HG03196 (cell line): ENCODE data around the gene MUC21.

Experiments
- ATAC-seq: cut with Tn5 transposase; IDR thresholded peaks from one replicate; pipeline ENCODE4 v1.9.1; 2021; ENCODE audit not compliant: unreplicated experiment

The MUC21 gene

DNA sequence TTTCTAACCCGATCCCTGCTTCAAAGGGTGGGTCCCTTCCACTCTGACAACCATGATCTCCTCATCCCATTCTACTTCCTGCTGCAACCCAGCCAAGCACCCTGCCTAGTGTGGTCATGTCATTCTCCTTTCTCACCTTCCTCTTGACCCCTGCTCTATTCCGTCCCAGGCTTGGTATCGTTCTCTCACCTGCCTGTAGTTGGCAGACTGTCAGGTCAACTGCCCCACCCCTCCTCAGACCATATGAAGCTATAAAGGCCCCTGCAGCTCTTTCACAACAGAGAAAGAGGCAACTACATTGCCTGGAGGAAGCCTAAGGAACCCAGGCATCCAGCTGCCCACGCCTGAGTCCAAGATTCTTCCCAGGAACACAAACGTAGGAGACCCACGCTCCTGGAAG is at the start of gene MUC21:
MUC21 (plus strand) TSS at position 280 of the 400 bp plus-strand sequence. CDS start 241 bp downstream, outside the sequence.
- ATAC-seq: no peak

DNA sequence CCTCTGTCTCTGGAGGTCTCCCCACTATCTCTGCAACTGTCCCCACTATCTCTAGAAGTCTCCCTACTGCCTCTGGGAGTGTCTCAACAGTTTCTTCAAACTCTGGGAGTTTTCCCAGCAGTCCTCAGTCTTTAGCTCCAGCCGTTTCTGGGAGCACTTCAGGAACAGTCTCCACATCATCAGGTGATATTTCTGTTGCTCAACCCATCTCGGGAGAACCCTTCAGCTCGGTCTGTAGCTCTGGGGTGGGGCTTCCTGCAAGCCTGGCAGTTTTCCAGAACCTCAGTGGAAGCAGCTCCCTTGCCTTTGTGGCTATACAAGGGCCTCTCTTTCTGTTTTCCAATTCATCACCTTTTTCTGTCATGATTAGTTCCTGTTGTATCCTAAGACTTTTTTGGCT is 48.5 kb upstream of the MUC21 start:
- no peak for ATAC-seq

DNA sequence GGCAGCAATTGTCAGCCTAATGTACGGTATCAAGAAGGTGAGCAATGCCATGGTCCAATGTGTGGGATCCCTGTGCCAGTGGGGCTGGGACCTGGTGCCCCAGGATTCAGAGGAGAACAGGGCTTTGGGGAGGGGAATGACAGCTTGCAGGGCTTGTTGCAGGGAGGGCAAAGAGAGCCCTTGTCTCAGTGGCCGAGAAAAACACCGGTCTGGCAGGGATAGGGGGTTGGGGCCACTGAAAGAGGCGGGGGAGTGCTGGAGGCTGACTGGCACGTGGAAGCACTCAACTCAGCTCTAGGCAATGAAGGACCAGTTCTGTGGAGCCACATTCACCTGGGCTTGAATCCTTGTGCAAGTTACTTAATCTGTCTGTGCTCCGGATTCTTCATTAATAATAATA is 46.3 kb upstream of the MUC21 start:
- ATAC-seq: no peak

DNA sequence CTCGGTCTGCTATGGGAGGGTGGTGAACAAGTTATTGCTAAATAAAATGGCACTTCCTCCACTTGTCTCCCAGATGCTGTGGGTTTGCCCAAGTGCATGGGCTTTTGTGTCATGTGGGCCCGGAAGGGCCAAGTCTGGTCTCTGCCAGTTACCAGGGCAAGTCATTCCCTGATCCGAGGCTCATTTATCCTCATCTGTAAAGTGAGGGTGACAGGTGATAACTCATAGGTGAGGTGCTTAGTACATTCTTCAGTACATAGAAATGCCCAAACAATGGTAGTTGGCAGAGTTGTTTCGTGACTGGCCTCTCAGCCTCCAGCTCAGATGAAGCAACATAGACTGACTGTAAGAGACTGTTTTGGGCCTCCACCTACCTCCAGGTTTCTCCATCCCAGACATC is 44.8 kb upstream of the MUC21 start:
- no peak for ATAC-seq

DNA sequence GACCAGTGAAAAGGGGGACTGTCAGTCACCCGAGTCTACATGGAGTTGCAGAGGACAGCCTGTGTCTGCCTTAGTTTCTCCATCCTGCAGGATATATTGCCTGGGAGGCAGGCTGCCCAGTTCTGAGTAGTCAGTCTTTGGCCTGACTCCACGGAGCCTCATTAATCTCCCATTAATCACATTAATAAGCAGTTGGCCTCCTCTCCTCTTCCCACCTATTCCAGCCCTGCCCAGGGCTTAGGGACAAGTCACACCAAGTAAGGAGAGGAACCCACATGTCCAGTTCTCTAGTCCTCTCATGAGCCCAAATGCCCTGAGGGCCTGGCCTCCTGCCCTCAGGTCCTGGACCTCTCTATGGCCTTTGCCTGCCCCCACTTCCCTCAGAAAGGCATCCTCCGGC is 44.0 kb upstream of the MUC21 start:
- no peak for ATAC-seq

DNA sequence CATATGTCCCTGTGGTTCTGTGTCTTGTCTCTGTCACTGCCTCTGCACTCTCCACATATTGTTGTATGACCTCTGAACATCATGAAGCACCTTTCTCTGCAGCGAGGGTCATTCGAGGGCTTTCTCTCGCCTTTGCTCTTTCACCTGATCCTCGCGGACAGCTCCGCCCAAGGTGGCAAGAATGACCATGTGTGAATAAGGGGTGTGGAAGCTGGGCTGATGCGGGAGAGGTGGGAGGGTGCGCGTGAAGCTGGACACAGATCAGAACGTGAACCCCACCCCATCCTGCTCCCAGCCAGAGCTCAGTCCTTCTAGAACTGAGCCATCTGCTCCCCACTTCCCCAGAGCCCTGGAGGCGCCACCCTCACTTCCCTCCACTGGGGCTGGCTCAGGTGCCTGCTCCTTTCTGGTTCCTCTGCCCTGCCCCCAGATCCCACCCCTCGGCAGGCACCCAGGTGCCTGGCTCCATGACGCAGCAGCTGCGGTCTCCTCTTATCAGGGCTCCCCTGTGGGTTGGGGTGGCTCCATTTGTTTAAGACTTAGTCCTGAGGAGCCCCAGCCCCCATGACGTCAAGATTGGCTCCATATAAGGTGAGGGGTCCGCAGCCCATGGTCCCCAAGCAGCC is 43.0 kb upstream of the MUC21 start, which contains the start of gene MUCL3:
MUCL3 (plus strand) TSS at position 613 of the 626 bp plus-strand sequence. CDS start 27 bp downstream, outside the sequence.
- ATAC-seq: no peak

DNA sequence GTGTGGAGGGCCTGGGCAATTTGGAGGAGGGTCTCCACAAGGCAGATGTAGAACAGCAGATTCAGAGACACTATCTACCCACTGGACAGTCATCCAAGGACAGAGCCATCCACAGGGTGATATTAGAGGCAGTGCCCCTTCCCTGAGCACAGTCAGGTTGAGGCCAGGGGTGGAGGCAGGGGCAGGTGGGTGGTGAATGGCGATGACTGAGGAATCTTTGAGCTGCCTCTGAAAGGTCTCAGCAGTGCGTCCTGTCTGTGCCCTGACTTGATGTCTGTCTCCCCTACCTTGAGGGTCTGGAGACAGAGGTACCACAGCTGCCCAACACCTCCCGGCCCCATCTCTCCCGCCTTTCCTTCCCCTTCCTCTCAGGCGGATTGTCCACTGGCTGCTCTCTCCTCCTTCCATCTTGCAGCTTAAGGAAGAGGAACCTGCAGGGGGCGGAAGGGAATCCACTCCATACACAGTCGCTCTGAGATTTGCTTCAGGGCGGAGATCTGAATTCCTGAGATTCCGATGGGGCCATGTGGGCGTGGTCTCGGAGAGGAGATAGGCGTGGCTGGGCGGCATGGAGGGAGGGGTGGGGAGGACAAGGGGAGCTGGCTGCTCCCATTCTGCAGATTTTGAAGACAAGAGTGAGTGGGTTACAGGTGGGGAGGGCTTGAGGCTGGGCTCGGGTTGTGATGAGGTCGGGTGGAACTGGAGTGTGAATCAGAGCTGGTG is 41.0 kb upstream of the MUC21 start:
- ATAC-seq: no peak

DNA sequence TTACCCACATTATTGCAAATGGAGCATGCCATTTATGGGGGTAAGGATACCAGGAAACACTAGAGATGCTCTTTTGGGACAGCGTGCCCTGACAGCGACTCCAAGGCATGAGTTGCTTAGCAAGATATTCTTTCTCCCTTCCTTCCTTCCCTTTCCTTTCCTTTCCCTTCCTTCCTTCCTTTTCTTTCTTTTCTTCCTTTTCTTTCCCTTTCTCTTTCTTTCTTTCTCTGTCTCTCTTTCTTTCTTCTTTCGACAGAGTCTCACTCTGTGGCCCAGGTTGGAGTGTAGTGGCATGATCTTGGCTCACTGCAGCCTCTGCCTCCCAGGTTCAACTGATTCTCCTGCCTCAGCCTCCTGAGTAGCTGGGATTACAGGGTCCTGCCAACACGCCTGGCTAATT is 39.5 kb upstream of the MUC21 start:
- ATAC-seq: no peak

DNA sequence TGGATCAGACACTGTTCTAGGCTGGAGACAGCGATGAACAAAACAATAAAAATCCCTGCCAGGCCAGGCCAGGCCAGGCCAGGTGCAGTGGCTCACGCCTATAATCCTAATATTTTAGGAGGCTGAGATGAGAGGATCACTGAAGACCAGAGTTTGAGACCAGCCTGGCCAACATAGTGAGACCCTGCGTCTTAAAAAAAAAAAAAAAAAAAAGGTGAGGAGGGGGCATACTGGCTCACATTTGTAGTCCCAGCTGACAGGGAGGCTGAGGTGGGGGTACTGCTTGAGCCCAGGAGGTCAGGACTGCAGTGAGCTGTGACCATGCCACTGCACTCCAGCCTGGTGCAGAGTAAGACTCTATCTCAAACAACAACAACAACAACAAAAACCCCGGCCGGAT is 38.2 kb upstream of the MUC21 start:
- no peak for ATAC-seq

DNA sequence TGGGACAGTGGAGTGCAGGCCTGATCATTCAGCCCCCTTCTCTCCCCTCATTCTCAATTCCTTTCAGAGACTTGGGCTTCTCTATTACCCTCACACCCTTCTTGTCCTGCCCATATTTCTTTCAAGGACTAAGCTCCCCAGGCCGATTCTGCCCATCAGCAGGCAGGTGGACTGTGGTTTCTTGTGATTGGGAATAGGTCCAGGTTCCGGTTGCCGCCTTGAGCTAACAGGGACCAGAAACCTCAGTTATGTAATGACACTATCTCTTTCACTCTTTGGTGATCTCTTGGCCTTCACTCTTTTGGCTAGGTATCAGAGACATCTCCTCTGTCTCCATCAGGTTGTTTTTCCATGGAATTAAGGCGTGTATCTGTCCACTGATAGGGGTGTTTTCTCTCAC is 36.3 kb upstream of the MUC21 start:
- ATAC-seq: no peak

DNA sequence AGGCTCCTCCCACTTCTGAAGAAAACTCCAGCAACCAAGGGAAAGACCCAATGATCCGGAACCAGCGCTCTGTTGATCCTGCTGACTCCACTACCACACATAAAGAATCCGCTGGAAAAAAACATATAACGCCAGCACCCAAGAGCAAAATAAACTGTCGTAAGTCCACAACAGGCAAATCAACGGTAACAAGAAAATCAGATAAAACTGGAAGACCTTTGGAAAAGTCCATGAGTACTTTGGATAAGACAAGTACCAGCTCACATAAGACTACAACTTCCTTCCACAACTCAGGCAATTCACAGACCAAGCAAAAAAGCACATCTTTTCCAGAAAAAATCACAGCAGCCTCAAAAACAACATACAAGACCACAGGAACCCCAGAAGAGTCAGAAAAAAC is 34.7 kb upstream of the MUC21 start:
- ATAC-seq: no peak

DNA sequence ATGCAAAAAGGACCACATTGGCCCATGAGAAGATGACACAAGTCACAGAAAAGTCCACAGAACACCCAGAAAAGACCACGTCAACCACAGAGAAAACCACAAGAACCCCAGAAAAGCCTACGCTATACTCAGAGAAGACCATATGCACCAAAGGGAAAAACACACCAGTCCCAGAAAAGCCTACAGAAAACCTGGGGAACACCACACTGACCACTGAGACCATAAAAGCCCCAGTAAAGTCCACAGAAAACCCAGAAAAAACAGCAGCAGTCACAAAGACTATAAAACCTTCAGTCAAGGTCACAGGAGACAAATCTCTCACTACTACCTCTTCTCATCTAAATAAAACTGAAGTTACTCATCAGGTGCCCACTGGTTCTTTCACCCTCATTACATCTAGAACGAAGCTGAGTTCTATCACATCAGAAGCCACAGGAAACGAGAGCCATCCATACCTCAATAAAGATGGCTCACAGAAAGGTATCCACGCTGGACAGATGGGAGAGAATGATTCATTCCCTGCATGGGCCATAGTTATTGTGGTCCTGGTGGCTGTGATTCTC is 31.5 kb upstream of the MUC21 start:
- no peak for ATAC-seq

DNA sequence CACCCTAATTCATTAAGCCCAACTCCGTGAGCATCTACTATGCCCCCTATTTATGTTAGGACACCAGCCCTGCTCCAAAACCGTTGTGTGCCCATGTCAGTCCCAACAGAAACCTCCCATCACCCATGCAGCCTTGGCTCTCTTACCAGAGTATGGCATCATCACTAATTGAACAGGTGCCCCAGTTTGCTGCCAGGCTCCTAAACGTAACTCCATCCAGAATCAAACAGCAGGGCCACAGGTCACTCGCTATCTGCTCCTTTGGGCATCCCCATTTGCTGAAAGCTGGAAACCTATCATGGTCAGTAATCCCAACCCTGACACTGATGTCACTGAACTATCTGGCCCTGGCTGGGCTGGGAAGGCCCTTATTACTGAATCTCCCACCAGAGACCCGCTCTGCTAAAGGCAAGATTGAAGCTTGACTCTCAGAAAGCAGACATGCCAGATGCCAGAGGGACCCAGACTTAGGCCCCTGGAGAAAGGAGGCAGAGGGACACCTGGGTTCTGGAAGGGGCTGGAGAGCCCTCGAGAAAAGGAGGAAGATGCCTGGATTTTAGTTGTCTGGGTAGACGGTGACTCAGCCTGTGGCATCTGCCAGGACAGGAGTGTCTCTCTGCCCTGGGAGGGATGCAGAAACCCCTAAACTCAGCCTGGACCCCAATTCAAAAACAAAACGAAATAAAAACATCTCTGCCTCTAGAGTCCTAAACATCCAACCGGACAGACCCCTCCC is 28.7 kb upstream of the MUC21 start:
- no peak for ATAC-seq

DNA sequence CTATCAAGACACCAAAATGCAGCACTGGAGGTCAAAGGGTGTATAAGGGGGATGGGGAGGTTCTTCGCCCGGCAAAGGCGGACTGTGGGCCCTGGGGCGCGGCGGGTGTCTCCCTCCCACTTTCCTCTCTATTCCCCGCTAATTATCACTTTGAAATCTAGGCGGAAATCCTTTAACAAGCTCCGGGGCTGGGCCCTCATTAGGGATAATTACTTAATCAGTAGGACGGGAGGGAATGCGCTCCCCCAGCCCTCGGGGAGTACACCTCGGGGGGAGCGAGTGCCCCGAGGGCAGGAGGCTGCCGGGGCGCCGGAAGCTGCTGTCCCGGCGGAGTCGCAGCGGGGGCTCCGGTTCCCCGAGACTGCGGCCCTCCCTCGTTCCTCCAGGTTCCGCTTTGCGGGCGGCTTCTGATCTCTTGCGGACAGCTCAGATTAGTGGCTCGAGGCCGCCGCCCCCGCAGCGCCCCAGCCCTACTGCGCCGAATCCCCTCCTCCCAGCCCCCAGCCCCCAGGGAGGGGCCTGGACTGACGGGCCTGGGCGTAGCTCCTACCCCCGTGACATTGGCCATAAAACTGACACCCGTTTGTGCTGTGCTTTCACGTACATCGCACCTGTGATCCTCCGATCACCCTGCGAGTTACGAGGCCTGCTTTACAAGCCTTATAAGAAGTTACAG is 28.0 kb upstream of the MUC21 start:
- peak; percentile 61 for ATAC-seq

DNA sequence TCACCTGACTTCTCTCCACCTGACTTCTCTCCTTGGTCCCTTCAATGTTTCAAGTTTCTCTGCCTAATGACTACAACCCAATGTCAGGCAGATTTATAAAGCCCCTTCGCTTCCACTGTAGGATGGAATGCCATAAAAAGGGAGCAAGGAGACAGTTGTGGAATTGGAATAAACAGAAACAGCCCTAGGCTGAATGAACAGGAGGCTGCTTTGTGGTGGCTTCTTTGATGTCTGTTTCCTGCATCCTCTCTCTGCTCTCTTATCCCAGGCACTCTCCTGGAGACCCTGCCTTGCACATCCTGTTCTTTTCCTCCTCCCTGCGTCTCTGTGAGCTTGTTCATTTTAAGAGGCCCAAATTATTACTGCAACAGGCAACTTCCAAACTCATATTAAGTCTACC is 25.8 kb upstream of the MUC21 start:
- no peak for ATAC-seq

DNA sequence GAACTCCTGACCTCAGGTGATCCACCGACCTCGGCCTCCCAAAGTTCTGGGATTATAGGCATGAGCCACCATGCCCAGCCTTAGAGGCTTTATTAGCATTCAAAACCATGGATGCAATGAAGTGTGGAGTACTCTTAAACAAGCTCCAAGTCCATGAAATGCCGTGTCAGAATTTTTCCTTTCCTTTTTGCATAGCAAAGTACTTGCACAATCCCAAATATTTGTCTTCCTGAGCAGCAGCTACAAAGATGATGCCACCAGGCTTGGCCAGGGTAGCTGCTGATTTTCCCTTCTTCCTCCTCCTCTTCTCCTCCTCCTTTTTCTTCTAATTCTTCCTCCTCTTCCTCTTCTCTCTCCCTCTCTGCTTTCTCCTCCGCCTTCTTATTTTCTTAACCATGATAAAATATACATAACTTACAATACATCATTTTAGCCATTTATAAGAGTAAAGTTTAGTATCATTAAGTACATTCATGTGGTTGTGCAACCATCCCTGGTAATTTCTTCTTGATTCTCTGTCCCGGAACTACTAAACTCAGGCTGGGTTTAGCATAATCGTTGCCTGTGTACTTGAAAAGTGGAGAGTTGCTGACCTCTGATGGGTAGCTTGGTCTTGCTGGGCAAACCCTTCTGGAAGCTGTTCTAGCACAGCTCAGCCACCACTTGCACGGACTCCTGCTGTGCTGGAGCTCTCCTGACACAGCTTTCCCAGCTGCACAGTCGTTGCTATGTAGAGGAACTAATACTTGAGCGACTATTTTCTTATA is 22.4 kb upstream of the MUC21 start:
- no peak for ATAC-seq

DNA sequence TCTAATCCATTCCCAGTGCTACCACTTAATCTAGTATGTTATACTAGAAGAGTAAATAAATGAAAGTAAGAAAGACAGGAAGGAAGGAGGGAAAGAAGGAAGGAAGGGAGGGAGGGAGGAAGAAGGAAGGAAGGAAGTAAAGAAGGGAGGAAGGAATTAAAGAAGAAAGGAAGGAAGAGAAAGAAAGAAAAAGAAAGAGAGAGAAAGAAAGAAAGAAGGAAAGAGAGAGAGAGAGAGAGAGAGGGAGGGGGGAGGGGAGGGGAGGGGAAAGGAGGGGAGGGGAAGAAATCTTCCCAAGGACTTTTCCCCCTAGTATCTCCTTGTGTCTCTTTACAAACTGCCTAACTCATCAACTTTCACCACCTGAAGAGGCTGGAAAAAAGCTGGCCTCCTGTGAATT is 20.8 kb upstream of the MUC21 start:
- ATAC-seq: no peak

DNA sequence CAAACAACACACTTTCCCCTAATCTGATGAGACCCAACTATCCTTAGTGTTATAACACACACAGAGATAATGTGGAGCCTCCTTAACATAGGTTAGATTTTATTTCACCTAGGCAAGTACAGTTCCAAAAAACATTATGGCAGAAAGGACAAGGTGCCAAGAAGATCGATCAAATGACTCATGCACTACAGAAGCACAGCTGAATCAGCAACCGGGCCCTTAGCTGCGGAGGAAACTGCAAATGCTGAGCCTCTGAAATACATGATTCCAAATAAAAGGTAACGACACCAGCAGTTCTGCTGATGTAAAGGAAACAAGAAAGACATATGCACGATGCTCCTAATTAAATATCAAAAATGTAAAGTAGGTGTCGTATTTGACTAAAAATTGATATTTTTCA is 19.9 kb upstream of the MUC21 start:
- no peak for ATAC-seq

DNA sequence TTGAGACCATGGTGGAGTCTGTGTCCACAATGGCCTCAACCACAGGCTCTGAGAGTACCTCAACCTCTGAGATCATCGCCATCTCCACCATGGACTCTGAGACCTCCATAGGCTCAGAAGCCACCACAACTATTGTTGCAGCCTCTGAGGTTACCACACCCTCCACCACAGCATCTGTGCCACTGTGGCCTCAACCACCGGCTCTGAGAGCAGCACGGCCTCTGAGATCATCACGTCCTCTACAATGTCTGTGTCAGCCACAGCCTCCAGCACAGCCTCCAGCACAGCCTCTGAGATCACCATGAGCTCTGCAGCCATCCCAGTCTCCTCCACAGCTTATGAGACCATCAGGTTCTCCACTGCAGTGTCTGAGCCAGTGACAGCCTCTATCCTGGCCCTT is 19.4 kb upstream of the MUC21 start:
- no peak for ATAC-seq

DNA sequence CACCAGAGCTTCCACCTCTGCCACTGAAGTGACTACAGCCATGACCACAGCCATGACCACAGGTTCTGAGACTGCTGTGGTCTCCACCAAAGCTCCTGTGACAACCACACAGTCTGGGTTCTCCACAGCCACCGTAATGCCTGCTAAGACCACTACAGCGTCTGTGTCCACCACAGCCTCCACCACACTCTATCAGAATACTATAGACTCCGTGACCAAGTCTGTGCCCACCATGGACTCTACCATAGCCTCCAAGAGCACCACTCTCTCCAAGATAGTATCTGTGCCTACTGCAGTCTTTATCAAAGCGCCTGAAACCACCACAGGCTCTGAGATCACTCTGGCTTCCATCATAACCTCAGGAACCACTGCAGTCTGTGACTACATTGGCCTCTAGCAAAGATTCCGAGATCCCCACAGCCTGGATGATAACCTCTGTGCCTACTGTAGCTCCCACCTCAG is 18.3 kb upstream of the MUC21 start:
- no peak for ATAC-seq
